GM21786 (cell line): ENCODE results near the gene MED9.

Source experiments
- ATAC-seq: cut with Tn5 transposase; IDR thresholded peaks from one replicate; pipeline ENCODE4 v1.9.1; 2021; ENCODE audit not compliant: unreplicated experiment

The MED9 gene

DNA sequence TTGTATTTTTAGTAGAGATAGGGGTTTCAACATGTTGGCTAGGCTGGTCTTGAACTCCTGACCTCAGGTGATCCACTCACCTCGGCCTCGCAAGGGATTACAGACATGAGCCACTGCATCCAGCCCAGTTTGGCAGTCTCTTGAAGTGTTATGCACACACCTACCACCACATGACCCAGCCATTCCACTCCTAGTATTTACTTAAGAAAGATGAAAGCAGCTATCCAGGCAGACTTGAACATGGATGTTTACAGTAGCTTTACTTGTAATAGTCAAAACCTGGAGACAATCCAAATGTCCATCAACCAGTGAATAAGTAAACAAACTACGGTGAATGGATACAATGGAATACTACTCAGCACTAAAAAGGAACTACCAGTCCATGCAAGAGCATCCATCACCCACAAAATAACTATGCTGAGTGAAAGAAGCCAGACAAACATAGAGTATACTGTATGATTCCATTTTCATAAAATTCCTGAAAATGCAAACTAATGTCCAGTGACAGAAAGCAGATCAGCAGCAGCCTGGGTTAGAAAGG lies 57.2 kb downstream of the MED9 start:
- no peak for ATAC-seq

DNA sequence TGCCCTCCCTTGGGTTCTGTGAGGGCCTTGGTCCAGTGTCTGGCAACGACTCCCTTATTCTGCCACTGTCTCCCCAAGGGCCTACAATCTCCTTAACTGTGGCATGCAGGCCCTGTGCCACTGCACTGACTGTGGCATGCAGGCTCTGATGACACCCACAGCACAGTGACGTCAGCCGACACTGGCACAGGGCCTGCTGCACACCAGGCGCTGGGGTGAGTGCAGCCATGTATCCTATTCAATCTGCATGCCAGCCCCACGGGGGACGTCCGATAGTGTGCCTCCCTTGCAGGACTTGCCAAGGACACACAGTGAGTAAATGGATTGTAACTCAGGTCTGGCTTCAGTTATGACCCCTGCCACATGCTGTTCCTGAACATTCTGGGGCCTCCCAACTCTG lies 59.2 kb downstream of the MED9 start:
- no peak for ATAC-seq

DNA sequence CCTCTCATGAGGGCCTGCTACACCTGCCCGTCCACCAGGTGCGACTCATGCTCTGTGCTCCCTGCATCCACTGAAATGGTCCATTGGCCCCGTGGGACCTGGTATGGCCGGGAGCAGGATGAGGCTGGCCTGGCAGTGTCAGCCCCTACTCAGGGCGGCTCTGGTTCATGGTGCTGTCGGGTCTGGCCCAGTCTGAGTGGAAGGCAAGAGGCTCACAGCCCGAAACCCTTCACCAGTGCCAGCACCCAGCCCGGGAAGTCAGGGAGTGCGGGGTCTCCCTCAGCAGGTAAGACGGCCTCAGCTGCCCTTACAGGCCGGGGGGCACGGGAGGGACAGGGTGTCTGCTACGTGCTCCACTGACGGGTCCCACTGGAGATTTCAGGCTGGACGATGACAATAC lies 59.9 kb downstream of the MED9 start:
- no peak for ATAC-seq

DNA sequence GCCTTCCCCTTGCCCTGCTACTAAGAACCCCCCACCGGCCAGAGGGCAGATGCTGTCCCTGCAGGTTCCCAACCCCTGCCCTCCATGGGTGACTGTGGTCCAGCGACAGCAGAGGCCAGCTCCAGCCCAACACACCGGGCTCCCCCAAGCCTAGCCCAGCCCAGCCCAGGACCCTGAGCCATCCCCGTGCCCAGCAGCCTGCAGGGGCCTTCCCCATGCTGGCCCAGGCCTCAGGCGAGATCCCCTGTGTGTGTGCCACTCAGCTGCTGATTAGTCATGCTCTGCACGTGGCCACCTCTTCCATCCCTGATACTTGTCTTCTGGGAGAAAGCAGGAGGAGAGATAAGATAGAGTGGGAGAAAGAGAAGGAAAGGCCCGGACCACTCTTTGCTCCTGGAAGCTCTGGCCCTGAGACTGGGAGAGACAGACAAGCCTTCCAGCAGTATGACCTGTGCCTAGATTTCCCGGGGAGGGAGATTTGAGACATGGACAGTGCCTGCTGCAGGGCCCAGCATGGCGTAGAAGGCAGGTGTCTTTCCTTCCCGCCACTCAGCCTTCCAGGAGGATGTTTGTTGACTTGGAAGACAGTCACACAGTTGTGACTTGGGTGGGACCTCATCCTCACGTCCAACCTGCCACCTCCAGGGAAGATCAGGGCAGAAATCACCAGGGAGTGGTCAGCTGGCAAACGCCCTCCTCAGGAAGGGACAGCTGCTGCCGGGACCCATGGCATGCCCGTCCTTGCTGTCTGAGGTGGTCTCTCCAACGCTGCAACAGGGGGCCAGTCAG lies 60.7 kb downstream of the MED9 start:
- no peak for ATAC-seq

DNA sequence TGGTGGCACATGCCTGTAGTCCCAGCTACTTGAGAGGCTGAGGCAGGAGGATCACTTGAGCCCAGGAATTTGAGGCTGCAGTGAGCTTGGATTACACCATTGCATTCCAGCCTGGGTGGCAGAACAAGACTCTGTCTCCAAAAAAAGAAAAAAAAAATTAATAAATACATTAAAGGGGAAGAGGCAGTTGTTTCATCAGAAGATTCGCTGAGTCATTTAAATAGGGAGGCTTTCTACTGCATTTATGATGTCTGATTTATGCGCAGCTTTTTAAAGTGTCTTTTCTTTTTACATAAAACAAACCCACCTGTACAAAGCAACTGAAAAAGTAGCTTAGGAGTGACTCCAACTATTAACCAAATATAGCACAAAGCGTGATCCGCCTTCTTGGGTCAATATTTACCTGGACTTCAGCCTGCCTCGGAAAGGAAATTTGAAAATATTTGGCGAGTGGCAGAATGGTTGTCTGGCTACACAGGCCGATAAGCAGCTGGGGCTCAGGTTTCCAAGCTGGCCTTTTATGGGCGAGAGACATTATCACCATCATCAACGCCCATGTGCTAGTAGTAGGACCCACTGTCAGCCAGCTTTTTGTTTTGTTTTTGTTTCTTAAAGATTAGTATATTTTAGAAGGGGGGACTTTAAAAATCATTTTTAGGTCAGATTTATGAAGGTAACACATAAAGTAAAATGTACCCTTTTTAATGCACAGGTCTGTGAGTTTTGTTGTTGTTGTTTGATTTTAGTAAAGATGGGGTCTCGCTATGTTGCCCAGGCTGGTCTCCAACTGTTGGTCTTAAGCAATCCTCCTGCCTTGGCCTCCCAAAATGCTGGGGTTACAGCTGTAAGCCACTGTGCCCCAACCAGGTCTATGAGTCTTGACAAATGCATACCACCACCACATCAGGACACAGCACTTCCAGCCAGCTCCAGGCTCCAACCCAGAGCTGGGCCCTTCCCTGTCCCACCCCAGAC lies 61.9 kb downstream of the MED9 start:
- ATAC-seq: no peak

DNA sequence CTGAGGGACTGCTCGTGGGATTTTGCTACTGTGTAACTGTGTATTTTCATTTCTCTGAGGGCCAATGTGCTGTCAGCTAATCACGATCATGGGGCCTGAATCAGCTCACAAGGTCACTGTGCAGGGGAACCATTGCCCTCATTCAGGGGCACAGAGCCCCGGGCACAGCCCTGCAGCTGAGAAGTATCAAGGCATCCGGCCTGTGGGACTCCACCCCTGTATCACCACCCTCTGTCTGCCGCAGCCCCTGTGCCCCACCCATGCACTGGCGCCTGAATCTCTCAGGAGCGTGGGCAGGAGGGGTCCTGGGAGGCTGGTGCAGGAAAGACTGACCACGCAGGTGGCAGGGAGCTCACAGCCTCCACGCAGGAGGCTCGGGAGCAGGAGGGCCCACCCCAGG lies 62.8 kb downstream of the MED9 start:
- ATAC-seq: no peak

DNA sequence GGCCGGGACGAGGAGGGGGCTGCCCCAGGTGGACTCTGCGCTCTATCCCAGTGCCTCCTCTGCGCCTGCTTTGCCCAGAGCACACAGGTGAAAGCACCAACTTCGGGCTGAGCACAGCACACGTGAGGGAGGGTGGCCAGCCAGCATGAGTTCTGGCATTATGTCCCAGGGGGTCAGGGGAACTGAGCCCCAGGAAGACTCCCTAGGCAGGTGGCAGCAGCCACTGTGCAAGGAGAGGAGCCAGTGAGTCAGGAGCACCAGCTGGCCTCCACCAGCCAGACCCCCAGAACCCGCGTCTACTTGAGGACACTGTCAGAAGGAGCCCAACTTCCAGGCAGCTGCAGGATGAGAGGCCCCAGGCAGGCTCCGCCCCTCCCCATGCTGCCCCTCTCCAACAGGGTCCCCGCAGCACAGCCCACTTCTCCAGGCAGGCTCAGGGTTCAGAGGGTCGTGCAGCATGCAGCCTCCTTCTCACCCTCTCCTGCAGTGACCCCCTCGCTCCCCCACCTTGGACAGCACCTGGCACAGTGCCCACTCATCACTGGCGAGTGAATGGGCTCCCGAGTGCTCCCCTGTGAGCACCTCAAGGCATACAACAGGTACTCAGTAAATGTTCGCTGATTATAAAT lies 63.6 kb downstream of the MED9 start:
- ATAC-seq: no peak

DNA sequence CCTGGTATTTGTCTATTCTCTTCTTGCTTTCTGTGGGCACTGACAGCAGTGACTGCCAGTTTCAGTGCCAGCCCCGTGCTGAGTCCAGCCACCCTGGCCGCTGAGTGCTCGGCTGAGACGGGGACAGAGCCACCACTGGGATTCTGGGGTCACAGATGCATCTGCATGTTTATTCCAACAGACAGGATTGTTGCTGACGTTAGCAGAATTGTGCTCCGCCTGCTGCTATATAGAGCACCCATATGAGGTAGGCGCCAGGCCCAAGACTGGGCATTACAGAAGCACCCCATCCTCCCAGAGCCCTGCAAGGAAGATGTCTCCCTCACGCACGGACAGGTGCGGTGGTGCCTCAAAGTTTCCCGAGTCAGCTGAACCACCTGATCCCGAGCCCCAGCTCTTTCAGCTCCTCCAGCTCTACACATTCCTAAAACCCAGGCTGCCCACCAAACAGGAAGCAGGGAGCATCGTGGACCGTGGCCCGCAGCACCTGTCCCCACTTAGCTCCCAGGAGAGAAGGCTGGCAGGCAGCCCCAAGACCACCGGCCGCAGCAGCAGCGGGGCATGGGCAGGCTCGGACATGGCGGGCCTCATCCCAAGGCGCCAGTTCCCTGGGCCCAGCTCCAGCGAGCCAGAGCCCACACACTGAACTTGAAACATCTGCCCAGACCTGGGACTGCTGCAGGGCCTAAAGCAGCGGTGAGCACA lies 64.3 kb downstream of the MED9 start:
- ATAC-seq: no peak

DNA sequence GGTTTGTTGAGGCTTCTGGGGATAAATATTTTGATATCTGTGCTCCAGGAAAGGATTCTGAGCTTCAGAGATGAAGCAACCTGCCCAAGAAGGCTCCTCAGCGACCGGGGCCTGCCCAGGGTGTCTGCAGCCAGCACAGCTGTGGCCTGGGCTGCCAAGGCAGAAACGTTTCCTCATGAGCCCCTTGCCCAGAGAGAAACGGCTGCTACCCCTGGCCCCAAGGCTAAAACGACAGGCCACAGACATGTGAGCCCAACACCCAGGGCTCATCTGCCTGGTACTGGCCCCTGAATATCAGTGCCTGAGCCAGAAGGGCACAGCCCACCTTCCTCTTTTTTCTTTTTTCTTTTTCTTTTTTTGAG lies 64.8 kb downstream of the MED9 start:
- no peak for ATAC-seq
